ACC112 (cell line): ENCODE results near the gene GPC6.
A peak's percentile ranks its signal among the peaks of the same experiment; 100 is the strongest.

Source experiments
- H2AFZ ChIP-seq: fragments of 200-600 bp; sonication (generic); one replicate; pipeline ENCODE4 v1.6.0; 2017; ENCODE audit warnings: antibody characterized with exemption, low read length; ENCODE audit not compliant: unreplicated experiment
- H3K27ac ChIP-seq: fragments of 200-600 bp; sonication (generic); 2 replicates; pipeline ENCODE4 v1.5.1; 2014; ENCODE audit warnings: low read depth, mild to moderate bottlenecking, antibody characterized with exemption, low read length, moderate library complexity
- H3K27me3 ChIP-seq: fragments of 200-600 bp; sonication (generic); 2 replicates; pipeline ENCODE4 v1.6.1; 2014; ENCODE audit warnings: mild to moderate bottlenecking, antibody characterized with exemption, low read length, moderate library complexity, mixed read lengths; ENCODE audit not compliant: insufficient read depth
- H3K36me3 ChIP-seq: fragments of 200-600 bp; sonication (generic); 2 replicates; pipeline ENCODE4 v1.6.1; 2016; ENCODE audit warnings: mild to moderate bottlenecking, antibody characterized with exemption, low read length, moderate library complexity, mixed read lengths; ENCODE audit not compliant: insufficient read depth
- H3K4me1 ChIP-seq: fragments of 200-600 bp; sonication (generic); one replicate; pipeline ENCODE4 v1.6.1; 2016; ENCODE audit warnings: low read length, mixed read lengths; ENCODE audit not compliant: insufficient read depth, unreplicated experiment, control insufficient read depth
- H3K4me3 ChIP-seq: fragments of 200-600 bp; sonication (generic); 2 replicates; pipeline ENCODE4 v1.5.1; 2014; ENCODE audit warnings: mild to moderate bottlenecking, low read depth, low read length
- H3K79me2 ChIP-seq: fragments of 200-600 bp; sonication (generic); one replicate; pipeline ENCODE4 v1.6.0; 2016; ENCODE audit warnings: low read length; ENCODE audit not compliant: control insufficient read depth, unreplicated experiment, insufficient read depth

GPC6 gene

DNA sequence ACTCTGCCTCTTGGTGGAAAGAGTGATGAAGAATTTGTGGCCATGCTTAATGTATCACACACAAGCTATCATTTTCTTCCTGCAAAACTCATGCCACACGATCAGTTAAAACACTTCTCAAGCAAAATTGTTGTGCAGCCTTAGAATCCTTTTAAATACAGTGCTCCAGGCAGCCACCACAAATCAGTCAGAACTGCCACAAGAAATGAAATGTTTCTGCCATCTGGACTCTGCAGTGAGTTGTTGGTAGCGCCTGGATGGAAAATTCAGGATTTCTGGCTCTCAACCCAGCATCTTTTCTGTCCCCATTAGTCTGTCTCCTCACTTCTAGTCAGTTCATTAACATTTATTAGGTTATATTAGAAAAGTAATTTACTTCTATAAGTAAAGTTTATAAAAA is 179.5 kb downstream of the GPC6 start:
- H3K36me3 ChIP-seq, result no peaks in the 10 kb centered on the region

DNA sequence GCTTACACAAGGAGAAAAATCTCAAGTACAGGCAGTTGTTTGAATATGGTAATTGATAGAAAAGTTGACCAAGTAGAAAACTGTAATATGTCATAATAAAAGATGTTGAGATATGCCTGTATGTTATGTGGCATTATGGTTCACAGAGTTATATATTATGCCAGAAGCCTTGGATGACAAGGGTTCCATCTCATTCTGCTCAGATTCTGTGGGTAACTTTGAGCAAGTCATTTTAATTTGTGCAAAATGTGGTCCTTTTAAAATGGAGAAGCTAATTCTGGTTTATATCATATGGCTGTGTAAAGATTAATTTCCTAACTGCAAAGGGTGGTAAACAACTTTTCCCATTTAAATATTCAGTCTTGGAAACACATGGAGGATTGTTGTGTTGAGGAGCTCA is 180.9 kb downstream of the GPC6 start:
- Histone ChIP-seq H2AFZ (no peak overlapping the region), H3K27me3 (no peaks in the 10 kb centered on the region), H3K36me3 (no peaks in the 10 kb centered on the region), H3K4me3 (no peak overlapping the region), H3K79me2 (no peaks in the 10 kb centered on the region), H3K4me1 (no peaks in the 10 kb centered on the region), H3K27ac (no peak overlapping the region)

More for the DNA sequence above, 179.5 kb downstream of the GPC6 start:
- Histone ChIP-seq H3K4me3 (no peak overlapping the region), H2AFZ (no peak overlapping the region), H3K4me1 (no peaks in the 10 kb centered on the region), H3K27ac (no peak overlapping the region), H3K27me3 (no peaks in the 10 kb centered on the region), H3K79me2 (no peaks in the 10 kb centered on the region)

DNA sequence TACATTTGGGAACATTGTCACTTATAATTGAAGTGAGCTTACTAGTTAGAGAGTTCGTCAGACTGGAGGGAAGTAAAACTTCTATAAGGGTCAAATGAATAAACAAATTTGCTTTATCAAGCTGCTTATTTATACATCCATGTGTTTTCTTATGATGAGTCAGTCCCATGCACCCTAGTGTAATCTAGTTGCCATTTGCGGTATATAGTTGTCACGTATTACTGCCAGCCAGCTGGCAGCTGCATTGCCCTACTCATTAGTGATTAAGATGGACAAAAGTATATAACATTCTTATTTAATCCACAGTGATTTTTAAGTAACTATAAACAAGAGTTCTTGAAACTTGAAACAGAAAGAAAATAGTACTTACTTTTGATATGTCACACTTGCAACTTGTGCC is 182.4 kb downstream of the GPC6 start:
- H3K27ac ChIP-seq, result no peak overlapping the region
- H3K27me3 ChIP-seq, result no peaks in the 10 kb centered on the region

DNA sequence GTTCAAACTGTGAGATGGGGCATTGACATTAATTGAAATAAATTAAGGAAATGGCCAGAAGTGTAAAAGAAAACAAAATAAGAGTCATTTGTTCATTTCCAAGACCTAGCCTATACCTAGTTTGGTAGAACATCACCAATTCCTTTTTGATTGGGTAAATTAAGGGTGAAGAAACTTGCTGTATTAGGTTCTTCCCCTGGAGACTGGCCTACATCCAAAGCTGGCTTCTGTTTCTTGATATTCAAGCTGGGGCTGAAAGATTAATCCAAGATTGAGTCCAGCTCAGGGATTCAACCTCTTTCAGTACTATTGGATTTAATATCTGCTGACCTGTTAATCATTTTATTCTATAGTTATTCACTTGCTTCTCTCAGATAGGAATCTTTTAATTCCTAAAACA is 183.2 kb downstream of the GPC6 start:
- Histone ChIP-seq H3K27me3 (no peaks in the 10 kb centered on the region), H3K36me3 (no peaks in the 10 kb centered on the region), H3K4me1 (peaks cover 10% of the 10 kb centered on the region), H3K27ac (no peak overlapping the region), H3K79me2 (no peaks in the 10 kb centered on the region), H3K4me3 (no peak overlapping the region), H2AFZ (no peak overlapping the region)

More for the DNA sequence above, 182.4 kb downstream of the GPC6 start:
- Histone ChIP-seq H3K36me3 (no peaks in the 10 kb centered on the region), H3K4me1 (peaks cover 2% of the 10 kb centered on the region), H2AFZ (no peak overlapping the region), H3K4me3 (no peak overlapping the region), H3K79me2 (no peaks in the 10 kb centered on the region)

DNA sequence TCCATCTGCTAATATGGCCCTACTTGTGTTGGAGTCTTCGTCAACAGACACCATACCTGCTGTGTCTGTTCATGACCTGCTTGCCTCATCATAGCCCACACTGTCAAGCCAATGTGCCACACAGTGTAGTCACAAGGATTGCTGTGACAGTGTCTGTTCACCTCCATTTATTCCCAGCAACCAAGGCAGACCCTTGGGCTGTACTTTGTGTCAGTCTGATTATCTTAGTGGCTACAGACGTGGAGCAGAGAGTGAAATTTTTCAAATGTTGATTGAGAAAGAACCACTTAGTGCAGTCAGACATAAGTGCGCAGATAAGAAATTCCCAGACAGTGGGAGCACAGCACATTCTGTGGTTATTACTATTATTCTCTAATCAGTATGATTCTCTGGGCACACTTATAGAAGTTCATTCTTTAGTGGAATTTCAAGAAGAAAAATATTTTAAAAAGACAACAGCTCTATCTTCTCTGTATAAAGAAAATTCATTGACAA is 184.6 kb downstream of the GPC6 start:
- H3K36me3 ChIP-seq, result no peaks in the 10 kb centered on the region
- H2AFZ ChIP-seq, result no peak overlapping the region
- H3K27me3 ChIP-seq, result no peaks in the 10 kb centered on the region
- peaks cover 11% of the 10 kb centered on the region for H3K4me1 ChIP-seq
- H3K4me3 ChIP-seq, result no peak overlapping the region
- no peaks in the 10 kb centered on the region for H3K79me2 ChIP-seq
- H3K27ac ChIP-seq, result no peak overlapping the region

DNA sequence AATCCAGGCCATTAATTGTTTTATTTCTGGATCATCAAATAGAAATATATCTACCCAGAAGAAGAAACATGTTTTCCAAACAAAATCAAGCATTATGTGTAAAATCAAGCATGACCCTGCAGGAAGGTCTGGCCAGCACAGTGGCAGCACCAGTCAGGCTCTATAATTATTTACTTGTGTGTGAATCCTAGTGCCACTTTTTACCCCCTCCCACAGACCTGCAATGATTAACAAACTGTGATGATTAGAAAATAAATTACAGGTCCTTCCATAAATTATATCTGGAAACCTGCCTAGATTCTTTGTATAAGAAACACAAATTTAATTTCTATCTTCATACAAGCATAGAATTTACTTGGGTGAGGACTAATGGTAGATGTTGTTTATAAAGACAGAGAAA is 186.1 kb downstream of the GPC6 start:
- H3K36me3 ChIP-seq, result no peaks in the 10 kb centered on the region
- H3K4me3 ChIP-seq, result no peak overlapping the region
- H2AFZ ChIP-seq, result no peak overlapping the region
- no peaks in the 10 kb centered on the region for H3K79me2 ChIP-seq
- H3K4me1 ChIP-seq, result peaks cover 23% of the 10 kb centered on the region
- no peak overlapping the region for H3K27ac ChIP-seq
- H3K27me3 ChIP-seq, result no peaks in the 10 kb centered on the region

DNA sequence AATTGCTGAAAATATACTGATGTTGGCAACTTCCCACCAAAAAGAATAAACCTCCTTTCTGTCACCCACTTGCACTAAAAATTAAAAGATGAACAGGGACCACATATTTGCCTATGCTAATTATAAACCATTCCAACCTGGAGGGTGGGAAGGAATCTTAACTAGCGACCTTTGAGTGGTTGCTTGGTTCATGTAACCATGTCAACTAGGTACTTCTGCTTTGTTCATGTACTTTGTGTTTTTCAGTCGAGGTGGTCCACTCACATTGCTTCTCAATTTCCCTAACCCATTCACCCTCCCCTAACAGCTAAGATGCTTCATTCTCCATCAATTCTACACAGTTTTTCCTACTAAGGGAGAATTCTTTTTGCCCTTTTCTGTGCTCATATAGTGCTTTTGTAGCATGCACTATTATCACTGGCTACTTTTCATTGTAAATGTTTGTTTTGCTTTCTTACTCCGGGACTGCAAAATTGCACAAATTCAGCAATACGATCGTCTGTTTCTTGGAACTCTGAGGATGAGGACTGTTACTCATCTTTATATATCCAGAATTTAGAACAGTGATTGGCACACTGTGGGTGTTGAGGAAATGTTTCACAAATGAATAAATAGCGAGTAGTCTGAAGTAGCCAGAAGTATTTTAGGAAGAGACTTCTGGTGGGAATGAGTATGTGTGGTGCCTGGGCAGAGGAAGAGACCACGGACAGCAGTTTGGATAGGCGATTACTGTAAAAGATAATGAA is 187.5 kb downstream of the GPC6 start:
- Histone ChIP-seq H3K79me2 (no peaks in the 10 kb centered on the region), H2AFZ (no peak overlapping the region), H3K27ac (no peak overlapping the region), H3K4me3 (peak overlapping the region; percentile 52), H3K4me1 (peaks cover 23% of the 10 kb centered on the region), H3K36me3 (no peaks in the 10 kb centered on the region), H3K27me3 (no peaks in the 10 kb centered on the region)

DNA sequence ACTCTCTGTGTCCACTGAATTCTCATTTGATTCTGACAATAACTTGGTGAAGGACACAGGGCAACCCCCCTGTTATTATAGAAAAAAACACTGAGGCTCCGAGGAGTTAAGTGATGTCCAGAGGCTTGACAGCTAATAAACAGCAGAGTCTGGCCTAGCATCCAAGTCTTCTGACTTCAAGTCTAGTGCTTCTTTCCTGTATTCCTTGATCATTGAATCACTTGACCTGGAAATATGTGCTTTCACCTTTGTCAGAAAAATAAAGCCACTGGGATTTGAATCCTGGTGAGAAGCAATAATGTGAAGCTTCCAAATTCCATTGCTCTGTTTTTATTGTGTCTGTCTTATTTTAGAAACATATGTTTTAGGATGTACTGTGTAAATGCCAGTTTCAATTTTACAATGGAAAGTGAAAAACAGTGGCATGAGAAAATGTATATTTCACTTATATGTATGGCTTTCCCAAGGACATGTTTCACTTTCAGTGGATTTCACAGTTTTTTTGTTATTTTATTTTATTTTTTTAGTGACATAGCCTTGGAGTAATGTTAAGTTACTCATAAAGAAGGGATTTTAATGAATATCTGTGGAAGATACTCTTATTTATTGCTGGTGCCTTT is 190.2 kb downstream of the GPC6 start:
- peak overlapping the region; percentile 50 for H3K27ac ChIP-seq
- H3K4me3 ChIP-seq, result peak overlapping the region; percentile 21
- H3K36me3 ChIP-seq, result no peaks in the 10 kb centered on the region
- H3K79me2 ChIP-seq, result no peaks in the 10 kb centered on the region
- H3K27me3 ChIP-seq, result no peaks in the 10 kb centered on the region
- H2AFZ ChIP-seq, result peak overlapping the region; percentile 17
- peaks cover 23% of the 10 kb centered on the region for H3K4me1 ChIP-seq

DNA sequence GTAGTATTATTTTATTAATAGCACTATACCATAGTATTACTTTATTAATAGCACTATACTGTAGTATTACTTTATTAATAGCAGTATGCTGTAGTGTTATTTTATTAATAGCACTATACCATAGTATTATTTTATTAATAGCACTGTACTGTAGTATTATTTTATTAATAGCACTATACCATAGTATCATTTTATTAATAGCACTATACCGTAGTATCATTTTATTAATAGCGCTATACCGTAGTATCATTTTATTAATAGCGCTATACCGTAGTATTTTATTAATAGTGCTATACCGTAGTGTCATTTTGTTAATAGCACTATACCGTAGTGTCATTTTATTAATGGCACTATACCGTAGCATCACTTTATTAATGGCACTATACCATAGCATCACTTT is 191.8 kb downstream of the GPC6 start:
- Histone ChIP-seq H3K27me3 (no peaks in the 10 kb centered on the region), H3K27ac (no peak overlapping the region), H2AFZ (no peak overlapping the region), H3K36me3 (no peaks in the 10 kb centered on the region), H3K4me1 (peaks cover 23% of the 10 kb centered on the region), H3K4me3 (no peak overlapping the region), H3K79me2 (no peaks in the 10 kb centered on the region)

DNA sequence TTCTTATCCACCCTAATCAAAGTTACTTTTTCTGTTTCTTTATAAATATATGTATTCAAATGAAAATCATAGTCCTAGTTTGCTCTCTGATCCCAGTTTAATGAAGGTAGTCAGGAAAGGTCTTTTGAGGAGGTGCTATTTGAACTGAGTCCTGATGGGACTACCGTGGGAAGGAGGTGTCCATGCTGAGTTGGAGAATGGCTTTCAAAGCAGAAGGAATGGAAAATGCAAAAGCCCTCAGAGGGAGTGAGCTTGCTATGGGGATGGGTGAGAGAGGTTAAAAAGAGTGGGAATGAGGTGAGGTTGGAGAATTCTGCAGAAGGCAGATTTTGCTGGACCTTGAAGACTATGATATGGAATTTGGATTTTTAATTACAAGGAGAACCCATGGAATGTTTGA is 193.6 kb downstream of the GPC6 start:
- Histone ChIP-seq H2AFZ (no peak overlapping the region), H3K27ac (no peak overlapping the region), H3K79me2 (no peaks in the 10 kb centered on the region), H3K4me1 (peaks cover 12% of the 10 kb centered on the region), H3K4me3 (no peak overlapping the region), H3K27me3 (no peaks in the 10 kb centered on the region), H3K36me3 (no peaks in the 10 kb centered on the region)

DNA sequence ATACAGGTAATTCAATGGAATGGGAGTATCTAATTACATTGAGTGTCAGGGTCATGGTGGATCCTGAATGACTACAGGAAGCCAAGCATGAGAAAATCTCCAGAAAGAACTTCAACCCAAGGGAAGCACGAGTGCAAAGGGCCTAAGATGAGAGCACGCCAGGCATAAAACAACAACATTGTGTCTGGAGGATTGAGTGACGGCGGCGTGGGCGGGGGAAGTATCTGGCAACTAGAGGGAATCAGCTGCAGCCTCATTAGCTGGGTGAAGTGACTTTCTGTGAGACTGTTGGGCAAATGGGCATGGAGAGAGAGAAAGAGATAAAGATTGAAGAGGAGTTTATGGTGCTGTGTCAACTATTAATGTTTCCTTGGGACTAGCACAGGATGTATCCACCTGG is 194.3 kb downstream of the GPC6 start:
- no peak overlapping the region for H2AFZ ChIP-seq
- H3K27ac ChIP-seq, result no peak overlapping the region
- no peak overlapping the region for H3K4me3 ChIP-seq
- no peaks in the 10 kb centered on the region for H3K36me3 ChIP-seq
- H3K4me1 ChIP-seq, result peaks cover 12% of the 10 kb centered on the region
- H3K79me2 ChIP-seq, result no peaks in the 10 kb centered on the region
- H3K27me3 ChIP-seq, result no peaks in the 10 kb centered on the region
